K562 (cell line): ENCODE measurements around the gene CDT1. TPM values are rescaled to one million over a fixed set of nuclear protein-coding genes. Genes with fewer than 3 reads are reported as not detected.
A peak's percentile ranks its signal among the peaks of the same experiment; 100 is the strongest.

ENCODE experiments used
- CBX1 ChIP-seq: sonication (generic); IDR thresholded peaks from 2 replicates; pipeline ENCODE4 v1.6.1; 2016; ENCODE audit warnings: antibody characterized with exemption, low read depth, mild to moderate bottlenecking
- CBX8 ChIP-seq: fragments of 200-600 bp; sonication (generic); IDR thresholded peaks from 2 replicates; pipeline ENCODE4 v1.6.1; 2012; ENCODE audit warnings: borderline replicate concordance, mixed run types, low read depth, mild to moderate bottlenecking, moderate library complexity, mixed read lengths, low read length, control low read depth, inconsistent platforms; ENCODE audit not compliant: poor library complexity, severe bottlenecking; ENCODE audit errors: extremely low read depth
- CREB3L1 ChIP-seq: fragments of 450-650 bp; IDR thresholded peaks from 2 replicates; pipeline ENCODE4 v1.6.1; 2014; ENCODE audit warnings: low read depth, mild to moderate bottlenecking, moderate library complexity, borderline replicate concordance
- MLLT1 ChIP-seq, 2 experiments: fragments of 450-650 bp; IDR thresholded peaks; 2 replicates each; pipeline ENCODE4 v1.6.1; 2016
- MNT ChIP-seq, 2 experiments: fragments of 450-650 bp; conservative IDR thresholded peaks; 2 replicates each; pipeline ENCODE4 v1.6.1; 2017; ENCODE audit warnings: mild to moderate bottlenecking in 2 of 2, moderate library complexity in 2 of 2
- NR2F6 ChIP-seq: fragments of 450-650 bp; formaldehyde crosslinking; IDR thresholded peaks from 2 replicates; pipeline ENCODE4 v1.4.0; 2020; ENCODE audit warnings: mild to moderate bottlenecking
- PRDM10 ChIP-seq: fragments of 450-650 bp; IDR thresholded peaks from 2 replicates; pipeline ENCODE4 v1.6.1; 2018; ENCODE audit not compliant: partially characterized antibody
- RFX5 ChIP-seq: IDR thresholded peaks from 2 replicates; pipeline ENCODE4 v1.6.1; 2011; ENCODE audit warnings: low read depth, mild to moderate bottlenecking, improper control_type of control experiment, low read length
- SREBF2 ChIP-seq: sonication (generic); formaldehyde crosslinking; IDR thresholded peaks from 2 replicates; pipeline ENCODE4 v1.4.0; 2020; ENCODE audit warnings: mild to moderate bottlenecking, missing genetic modification reagents
- TRIM28 ChIP-seq: fragments of 450-650 bp; IDR thresholded peaks from 2 replicates; pipeline ENCODE4 v1.6.1; 2017
- ZBTB33 ChIP-seq: sonication (generic); formaldehyde crosslinking; IDR thresholded peaks from 2 replicates; pipeline ENCODE4 v1.8.1; 2023; ENCODE audit warnings: mild to moderate bottlenecking, missing genetic modification reagents
- ZNF740 ChIP-seq, 3 experiments: fragments of 200-800 bp in 1 of 3; sonication (Bioruptor generic) in 1 of 3; sonication (generic) in 1 of 3; formaldehyde crosslinking in 1 of 3; IDR thresholded peaks; 2 replicates each; pipeline versions ENCODE4 v1.6.1 to v1.8.0; 2016 to 2022; ENCODE audit warnings: mild to moderate bottlenecking in 2 of 3, missing compliant biosample characterization in 2 of 3, missing genetic modification characterization in 2 of 3, missing genetic modification reagents in 1 of 3
- polyA plus RNA-seq, 8 experiments: library from polyadenylated mRNA; depleted of rRNA in 4 of 8; stranded (reverse) in 5 of 8; unstranded in 3 of 8; fragments of >200 nt; fragmentation: Nextera tagmentation in 2 of 8; fragmentation: Illumina TruSeq in 1 of 8; extraction: Ambion mirVana in 2 of 8; extraction: Trizol in 1 of 8; gene quantifications; 2 replicates each; pipeline versions ENCODE4 v1.2.1 to v1.2.3, GENCODE V29; 2011 to 2014; ENCODE audit warnings: inconsistent platforms in 1 of 8, missing spikeins in 1 of 8
- total RNA-seq, 7 experiments: library from RNA; depleted of rRNA in 6 of 7; stranded (reverse); fragments of >200 nt in 6 of 7; fragmentation: Illumina TruSeq in 2 of 7; extraction: Trizol in 2 of 7; gene quantifications; 2 replicates each; pipeline versions ENCODE4 v1.2.1 to v1.2.3, GENCODE V29; 2011 to 2021; ENCODE audit warnings: low replicate concordance in 1 of 7

Gene CDT1
- total and polyA plus RNA-seq, 9 of the 15 experiments (the other 6 are each of a cell fraction or from before 2014, with no cell fraction given): 0.92 to 178 (median 14.2) TPM

GRCh38 chr16:88781140-88782077 is 22.2 kb upstream of the CDT1 start (continued):
- TF ChIP-seq CREB3L1: peak; percentile 65; the same call in 1 of the 2 replicates
- no peak for TF ChIP-seq CBX8
- TF ChIP-seq PRDM10: no peak
- TF ChIP-seq CBX1: no peak
- 0 out of 4 replicates have a peak, but pooled peaks of 1 of the 2 experiments have one; percentile 11 for TF ChIP-seq MLLT1 (IDR thresholded peaks at IDR 0.05)
- TF ChIP-seq ZNF740 (CRISPR knock-in tag; IDR thresholded peaks at IDR 0.05): peak; percentile 69; the same call in 1 of the 2 replicates
- peak in 1 of 2 experiments; percentile 36; a peak in 1 of 4 replicates for TF ChIP-seq ZNF740 (tag; IDR thresholded peaks at IDR 0.05)
- no peak for TF ChIP-seq TRIM28
- TF ChIP-seq SREBF2: no peak
- no peak for TF ChIP-seq RFX5
- no peak for TF ChIP-seq NR2F6 (CRISPR knock-in tag)
- peak; percentile 91 for TF ChIP-seq MNT (conservative IDR thresholded peaks at IDR 0.05)
- no peak for TF ChIP-seq ZBTB33
